Measurements from ENCODE around the gene CORO7.

Gene CORO7

DNA sequence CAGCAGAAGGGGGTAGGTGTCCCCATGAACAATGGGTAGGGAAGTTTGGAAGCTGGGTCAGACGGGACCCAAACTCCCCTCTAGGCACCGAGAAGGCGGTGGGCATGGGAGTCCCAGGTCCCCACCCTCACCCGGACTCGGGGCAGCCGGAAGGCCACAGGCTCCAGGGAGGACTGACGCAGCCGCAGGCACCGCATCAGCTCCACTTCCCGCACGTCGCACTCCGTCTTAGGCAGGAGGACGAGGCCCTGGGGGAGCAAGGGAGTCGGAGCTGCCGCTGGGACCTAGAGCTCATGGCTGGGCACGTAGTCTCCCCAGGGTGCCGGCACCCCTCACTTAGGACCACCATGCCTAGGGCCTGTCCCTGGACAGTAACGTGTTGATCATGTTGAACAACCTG lies 58.2 kb downstream of the CORO7 start:
- WGBS = 96% methylated on average over 19 of the region's 19 CpGs
- Histone ChIP-seq H3K27me3 (ENCODE audit: insufficient read depth, low read length) (no peaks in the 10 kb centered on the region), H3K9ac (ENCODE audit: low read depth, low read length) (no peak overlapping the region), H3K27ac (ENCODE audit: low read depth, low read length) (no peak overlapping the region), H3K4me1 (ENCODE audit: insufficient read depth, low read length) (no peaks in the 10 kb centered on the region), H3K36me3 (ENCODE audit: insufficient read depth, low read length) (0 out of 2 replicates have a peak, but pooled peaks cover 3% of the 10 kb centered on the region), H3K4me3 (ENCODE audit: low read length) (no peak overlapping the region), H3K9me3 (ENCODE audit: insufficient read depth, low read depth, low read length) (no peaks in the 10 kb centered on the region)

DNA sequence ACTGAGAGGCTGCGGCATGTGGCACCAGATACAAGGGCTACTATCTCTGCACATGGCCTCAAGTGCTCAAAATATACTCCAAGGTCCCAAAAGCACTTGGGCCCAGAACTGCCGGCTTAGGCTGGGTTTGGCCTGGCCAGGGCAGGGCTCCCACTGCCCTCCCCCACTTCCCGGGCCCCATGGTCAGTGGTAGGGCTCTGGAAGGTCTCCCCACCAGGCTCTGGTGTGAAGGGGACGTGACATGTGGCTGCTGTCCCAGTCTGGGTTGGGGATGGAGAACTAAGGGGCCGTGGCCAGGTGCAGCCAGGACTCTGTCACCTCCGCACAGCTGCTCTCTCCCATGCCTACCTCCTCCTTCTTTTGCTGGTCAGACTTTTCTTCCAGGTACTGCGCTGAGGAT lies 59.6 kb downstream of the CORO7 start:
- Histone ChIP-seq H3K9me3 (ENCODE audit: insufficient read depth, low read depth, low read length) (no peaks in the 10 kb centered on the region), H3K36me3 (ENCODE audit: insufficient read depth, low read length) (0 out of 2 replicates have a peak, but pooled peaks cover 2% of the 10 kb centered on the region), H3K4me3 (ENCODE audit: low read length) (no peak overlapping the region), H3K27ac (ENCODE audit: low read depth, low read length) (no peak overlapping the region), H3K4me1 (ENCODE audit: insufficient read depth, low read length) (no peaks in the 10 kb centered on the region), H3K9ac (ENCODE audit: low read depth, low read length) (no peak overlapping the region), H3K27me3 (ENCODE audit: insufficient read depth, low read length) (no peaks in the 10 kb centered on the region)
- WGBS = 87% methylated on average over 7 of the region's 7 CpGs

DNA sequence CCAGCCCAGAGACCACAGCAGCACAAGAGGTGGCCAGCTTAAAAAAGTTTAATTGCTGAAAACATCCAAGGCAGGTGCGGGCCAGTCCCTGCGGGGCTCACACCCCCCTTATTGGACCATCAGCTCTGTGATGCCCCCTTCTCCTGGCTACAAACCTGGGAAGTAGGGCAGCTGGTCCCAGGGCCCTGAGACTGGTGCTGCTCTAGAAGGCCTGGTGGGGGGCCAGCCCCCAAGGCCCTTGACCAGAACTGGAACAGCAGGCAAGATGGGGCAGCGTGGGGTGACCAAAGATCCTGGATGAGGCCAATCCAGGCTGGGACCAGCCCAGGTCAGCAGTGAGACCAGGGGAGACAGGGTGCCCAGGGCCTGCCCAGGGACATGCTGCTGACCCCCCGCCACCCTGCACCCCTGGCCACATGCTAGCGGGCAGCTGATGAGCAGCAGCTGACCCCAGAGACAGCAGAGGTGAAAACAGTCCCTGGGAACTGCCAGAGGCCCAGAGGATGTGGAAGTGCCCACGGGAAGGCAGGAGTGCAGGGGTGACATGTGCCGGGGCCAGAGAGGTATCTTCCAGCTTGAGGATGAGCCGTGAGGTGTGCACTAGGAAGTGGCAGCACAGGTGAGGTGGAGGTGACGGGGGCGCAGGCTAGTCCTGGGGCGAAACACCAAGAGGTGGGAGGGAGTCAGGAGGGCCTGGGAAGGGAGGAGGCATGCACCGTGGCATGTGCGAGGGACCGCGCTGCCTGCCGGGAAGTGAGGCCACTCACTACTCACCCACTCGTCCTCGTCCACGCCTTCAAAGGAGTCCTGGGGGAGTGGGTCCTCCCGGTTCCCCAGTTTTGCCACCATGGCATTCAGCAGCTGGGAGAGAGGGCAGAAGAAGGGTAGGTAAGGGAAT lies 61.6 kb downstream of the CORO7 start:
- peaks cover 4% of the 10 kb centered on the region; the same call in 1 of the 2 replicates for H3K4me1 ChIP-seq (ENCODE audit: insufficient read depth, low read length)
- H3K4me3 ChIP-seq (ENCODE audit: low read length) = no peak overlapping the region
- no peak overlapping the region for H3K9ac ChIP-seq (ENCODE audit: low read depth, low read length)
- H3K27ac ChIP-seq (ENCODE audit: low read depth, low read length) = no peak overlapping the region
- no peaks in the 10 kb centered on the region for H3K9me3 ChIP-seq (ENCODE audit: insufficient read depth, low read depth, low read length)
- no peaks in the 10 kb centered on the region for H3K27me3 ChIP-seq (ENCODE audit: insufficient read depth, low read length)
- 93% methylated on average over 19 of the region's 20 CpGs for WGBS
- H3K36me3 ChIP-seq (ENCODE audit: insufficient read depth, low read length) = no peaks in the 10 kb centered on the region

DNA sequence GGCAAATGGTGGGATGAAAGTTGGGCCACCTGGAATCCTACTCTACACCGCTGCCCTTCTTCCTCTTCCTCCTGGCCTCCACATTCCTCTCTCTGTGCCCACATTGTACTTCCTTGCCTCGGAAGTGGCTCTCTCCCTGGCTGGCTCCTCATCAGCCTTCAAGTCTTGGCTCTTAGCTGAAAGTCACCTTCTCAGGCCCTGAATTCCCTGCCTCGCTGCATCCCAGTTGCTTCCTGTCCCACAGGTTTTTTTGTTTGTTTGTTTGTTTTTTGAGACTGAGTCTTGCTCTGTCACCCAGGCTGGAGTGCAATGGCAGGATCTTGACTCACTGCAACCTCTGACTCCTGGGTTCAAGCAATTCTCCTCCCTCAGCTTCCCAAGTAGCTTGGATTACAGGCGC lies 62.7 kb downstream of the CORO7 start:
- H3K9me3 ChIP-seq (ENCODE audit: insufficient read depth, low read depth, low read length) = no peaks in the 10 kb centered on the region
- H3K4me1 ChIP-seq (ENCODE audit: insufficient read depth, low read length) = peaks cover 4% of the 10 kb centered on the region; the same call in 1 of the 2 replicates
- no peak overlapping the region for H3K4me3 ChIP-seq (ENCODE audit: low read length)
- no peaks in the 10 kb centered on the region for H3K27me3 ChIP-seq (ENCODE audit: insufficient read depth, low read length)
- H3K36me3 ChIP-seq (ENCODE audit: insufficient read depth, low read length) = peaks cover 2% of the 10 kb centered on the region; the same call in 1 of the 2 replicates
- whole genome bisulfite sequencing = 96% methylated on average over 4 of the region's 4 CpGs
- H3K27ac ChIP-seq (ENCODE audit: low read depth, low read length) = no peak overlapping the region
- H3K9ac ChIP-seq (ENCODE audit: low read depth, low read length) = no peak overlapping the region

DNA sequence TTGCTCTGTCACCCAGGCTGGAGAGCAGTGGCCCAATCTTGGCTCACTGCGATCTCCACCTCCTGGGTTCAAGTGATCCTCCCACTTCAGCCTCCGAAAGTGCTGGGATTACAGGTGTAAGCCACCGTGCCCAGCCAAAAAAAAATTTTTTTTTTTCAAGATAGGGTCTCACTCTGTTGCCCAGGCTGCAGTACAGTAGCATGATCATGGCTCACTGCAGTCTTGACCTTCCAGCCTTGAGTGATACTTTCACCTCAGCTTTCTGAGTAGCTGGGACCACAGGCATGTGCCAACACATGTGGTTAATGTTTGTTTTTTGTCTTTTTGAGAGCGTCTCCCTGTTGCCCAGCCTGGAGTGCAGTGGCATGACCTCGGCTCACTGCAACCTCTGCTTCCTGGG lies 63.6 kb downstream of the CORO7 start:
- H3K27ac ChIP-seq (ENCODE audit: low read depth, low read length) = no peak overlapping the region
- no peaks in the 10 kb centered on the region for H3K9me3 ChIP-seq (ENCODE audit: insufficient read depth, low read depth, low read length)
- H3K36me3 ChIP-seq (ENCODE audit: insufficient read depth, low read length) = peaks cover 8% of the 10 kb centered on the region; the same call in 1 of the 2 replicates
- peaks cover 4% of the 10 kb centered on the region; the same call in 1 of the 2 replicates for H3K4me1 ChIP-seq (ENCODE audit: insufficient read depth, low read length)
- no peaks in the 10 kb centered on the region for H3K27me3 ChIP-seq (ENCODE audit: insufficient read depth, low read length)
- H3K4me3 ChIP-seq (ENCODE audit: low read length) = no peak overlapping the region
- WGBS = 94% methylated on average over 5 of the region's 5 CpGs
- H3K9ac ChIP-seq (ENCODE audit: low read depth, low read length) = no peak overlapping the region

DNA sequence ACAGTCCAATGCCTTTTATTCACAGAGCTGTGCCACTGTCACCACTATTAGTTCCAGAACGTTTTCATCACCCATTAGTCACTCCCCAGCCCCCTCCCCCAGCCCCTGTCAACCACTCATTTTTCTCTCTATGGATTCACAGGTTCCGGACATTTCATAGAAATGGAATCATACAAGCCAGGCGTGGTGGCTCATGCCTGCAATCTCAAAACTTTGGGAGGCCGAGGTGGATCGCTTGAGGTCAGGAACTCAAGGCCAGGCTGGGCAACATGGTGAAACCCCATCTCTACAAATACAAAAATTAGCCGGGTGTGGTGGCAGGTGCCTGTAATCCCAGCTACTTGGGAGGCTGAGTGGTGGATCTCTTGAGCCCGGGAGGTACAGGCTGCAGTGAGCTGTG lies 64.5 kb downstream of the CORO7 start:
- no peak overlapping the region for H3K27ac ChIP-seq (ENCODE audit: low read depth, low read length)
- peaks cover 15% of the 10 kb centered on the region; the same call in 1 of the 2 replicates for H3K36me3 ChIP-seq (ENCODE audit: insufficient read depth, low read length)
- peaks cover 4% of the 10 kb centered on the region; the same call in 1 of the 2 replicates for H3K4me1 ChIP-seq (ENCODE audit: insufficient read depth, low read length)
- no peak overlapping the region for H3K9ac ChIP-seq (ENCODE audit: low read depth, low read length)
- H3K4me3 ChIP-seq (ENCODE audit: low read length) = no peak overlapping the region
- H3K27me3 ChIP-seq (ENCODE audit: insufficient read depth, low read length) = no peaks in the 10 kb centered on the region
- 86% methylated on average over 7 of the region's 7 CpGs for WGBS
- no peaks in the 10 kb centered on the region for H3K9me3 ChIP-seq (ENCODE audit: insufficient read depth, low read depth, low read length)

DNA sequence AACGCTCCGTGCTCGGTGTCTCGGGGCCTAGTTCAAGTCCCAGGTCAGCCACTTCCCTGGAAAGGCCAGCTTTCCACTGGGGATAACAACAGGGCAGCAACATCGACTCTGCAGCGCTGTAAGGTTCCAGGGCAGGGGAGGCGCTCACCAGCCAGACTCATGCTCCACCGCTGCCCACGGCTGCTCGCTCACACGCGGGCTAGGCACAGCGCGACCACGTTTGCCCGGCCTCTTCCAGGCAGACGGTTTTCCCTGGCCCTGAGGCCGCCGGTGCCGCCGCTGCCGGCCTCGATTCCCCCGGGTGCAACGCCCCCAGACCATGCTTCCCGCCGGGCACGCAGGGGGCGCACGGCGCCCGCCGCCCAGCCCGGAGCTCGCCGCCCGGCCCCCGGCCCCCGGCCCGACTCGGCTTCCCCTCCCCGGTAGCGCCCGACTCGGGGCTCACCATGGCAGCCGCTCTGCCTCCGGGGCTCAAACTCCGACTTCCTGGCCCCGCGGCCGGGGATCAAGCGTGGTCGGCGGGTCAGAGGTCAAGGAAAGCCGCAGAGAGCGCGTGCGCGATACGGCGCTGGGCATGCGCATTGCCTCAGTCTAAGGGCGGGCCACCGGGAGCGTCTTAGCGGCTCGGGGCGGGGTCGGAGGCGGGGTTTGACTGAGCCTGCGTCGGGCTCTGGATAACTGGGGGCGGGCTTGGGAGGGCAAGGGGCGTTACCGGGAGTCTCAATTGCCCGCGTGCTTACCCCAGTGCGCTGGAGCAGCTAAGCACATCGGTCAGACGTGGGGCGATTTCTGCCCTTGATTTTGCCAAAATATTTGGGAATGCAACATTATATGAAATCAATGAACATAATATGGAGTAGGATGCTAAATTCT lies 65.4 kb downstream of the CORO7 start, which contains the start of gene PAM16:
TSS of gene PAM16 (minus strand) at position 535 of the 873 bp plus-strand sequence. CDS start at position 448, 87 bp downstream.
- Histone ChIP-seq H3K9ac (ENCODE audit: low read depth, low read length) (peak within 1 kb of the TSS; percentile 88), H3K27ac (ENCODE audit: low read depth, low read length) (peak within 1 kb of the TSS; percentile 84; the same call in 1 of the 2 replicates), H3K4me3 (ENCODE audit: low read length) (peak within 1 kb of the TSS; percentile 95), H3K27me3 (ENCODE audit: insufficient read depth, low read length) (no peaks in the 10 kb centered on the region), H3K36me3 (ENCODE audit: insufficient read depth, low read length) (peaks cover 18% of the 10 kb centered on the region; the same call in 1 of the 2 replicates), H3K9me3 (ENCODE audit: insufficient read depth, low read depth, low read length) (no peaks in the 10 kb centered on the region), H3K4me1 (ENCODE audit: insufficient read depth, low read length) (peaks cover 4% of the 10 kb centered on the region; the same call in 1 of the 2 replicates)
- under 1% methylated on average over 81 of the region's 81 CpGs for WGBS

DNA sequence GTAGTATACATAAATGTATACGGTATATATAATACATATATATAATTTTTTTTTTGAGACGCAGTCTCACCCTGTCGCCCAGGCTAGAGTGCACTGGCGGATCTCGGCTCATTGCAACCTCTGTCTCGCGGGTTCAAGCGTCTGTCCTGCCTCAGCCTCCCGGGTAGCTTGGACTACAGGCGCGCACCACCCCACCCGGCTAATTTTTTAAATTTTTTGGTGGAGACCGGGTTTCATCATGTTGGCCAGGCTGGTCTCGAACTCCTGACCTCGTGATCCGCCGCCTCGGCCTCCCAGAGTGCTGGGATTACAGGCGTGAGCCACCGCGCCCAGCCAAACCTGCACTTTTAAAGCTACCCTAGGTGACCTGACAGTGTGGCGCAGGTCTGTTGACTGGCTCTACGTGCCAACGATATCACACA lies 66.0 kb downstream of the CORO7 start:
- peaks cover 4% of the 10 kb centered on the region; the same call in 1 of the 2 replicates for H3K4me1 ChIP-seq (ENCODE audit: insufficient read depth, low read length)

DNA sequence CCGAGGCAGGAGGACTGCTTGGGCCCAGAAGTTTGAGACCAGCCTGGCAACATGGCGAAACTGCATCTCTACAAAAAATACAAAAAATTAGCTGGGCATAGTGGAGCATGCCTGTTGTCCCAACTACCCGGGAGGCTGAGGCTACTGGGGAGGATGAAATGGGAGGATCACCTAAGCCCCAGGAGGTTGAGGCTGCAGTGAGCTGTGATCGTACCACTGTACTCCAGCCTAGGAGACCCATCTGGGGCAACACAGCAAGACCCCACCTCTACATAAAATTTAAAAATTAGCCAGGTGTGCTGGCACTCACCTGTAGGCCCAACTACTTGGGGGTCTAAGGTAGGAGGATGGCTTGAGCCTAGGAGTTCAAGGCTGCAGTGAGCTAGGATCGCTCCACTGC lies 67.1 kb downstream of the CORO7 start:
- H3K4me3 ChIP-seq (ENCODE audit: low read length) = 0 out of 2 replicates have a peak overlapping the region, but pooled peaks have one; percentile 95

More for the DNA sequence above, 66.0 kb downstream of the CORO7 start:
- H3K27me3 ChIP-seq (ENCODE audit: insufficient read depth, low read length) = no peaks in the 10 kb centered on the region
- H3K9ac ChIP-seq (ENCODE audit: low read depth, low read length) = peak overlapping the region; percentile 88
- peak overlapping the region; percentile 84; the same call in 1 of the 2 replicates for H3K27ac ChIP-seq (ENCODE audit: low read depth, low read length)
- peaks cover 25% of the 10 kb centered on the region for H3K36me3 ChIP-seq (ENCODE audit: insufficient read depth, low read length)
- peak overlapping the region; percentile 95 for H3K4me3 ChIP-seq (ENCODE audit: low read length)
- H3K9me3 ChIP-seq (ENCODE audit: insufficient read depth, low read depth, low read length) = no peaks in the 10 kb centered on the region
- WGBS = 32% methylated on average over 23 of the region's 24 CpGs

DNA sequence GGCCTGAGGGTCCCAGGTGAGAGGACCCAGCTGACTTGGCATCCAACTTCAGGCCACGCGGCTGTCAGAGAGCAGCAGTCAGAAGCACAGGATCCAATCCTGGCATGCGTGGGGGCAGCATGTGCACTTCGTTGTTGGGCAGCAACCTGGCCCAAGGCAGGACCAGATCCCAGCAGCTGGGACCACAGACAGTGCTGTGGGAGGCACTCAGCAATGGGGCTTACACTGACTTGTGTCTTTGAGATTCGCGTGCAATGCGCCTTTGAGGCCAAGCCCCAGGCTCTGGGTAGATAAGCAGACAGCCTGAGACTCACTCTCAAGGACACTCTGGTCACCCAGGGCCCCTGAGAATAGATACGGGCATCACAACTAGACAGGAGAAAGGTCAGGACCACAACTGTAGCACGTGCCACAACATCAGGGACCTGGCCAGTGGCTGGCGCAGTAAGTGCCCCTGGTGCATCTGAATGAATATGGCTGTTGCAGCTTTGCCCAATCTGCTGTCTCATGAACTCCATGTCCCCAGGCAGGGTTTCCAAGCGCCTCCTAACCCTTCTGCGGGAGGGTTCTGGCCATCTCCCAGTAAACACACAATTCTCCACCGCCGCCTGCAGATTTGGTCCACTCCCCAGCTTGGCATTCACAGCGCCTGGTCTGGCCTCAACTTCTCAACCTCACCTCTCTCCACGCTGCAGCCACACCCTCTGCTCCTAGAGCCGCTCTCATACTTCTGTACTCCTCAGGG lies 68.5 kb downstream of the CORO7 start:
- Histone ChIP-seq H3K27me3 (ENCODE audit: insufficient read depth, low read length) (no peaks in the 10 kb centered on the region), H3K9ac (ENCODE audit: low read depth, low read length) (peak overlapping the region; percentile 13; the same call in 1 of the 2 replicates), H3K36me3 (ENCODE audit: insufficient read depth, low read length) (peaks cover 36% of the 10 kb centered on the region), H3K9me3 (ENCODE audit: insufficient read depth, low read depth, low read length) (no peaks in the 10 kb centered on the region), H3K27ac (ENCODE audit: low read depth, low read length) (no peak overlapping the region), H3K4me1 (ENCODE audit: insufficient read depth, low read length) (peaks cover 4% of the 10 kb centered on the region; the same call in 1 of the 2 replicates), H3K4me3 (ENCODE audit: low read length) (no peak overlapping the region)
- 95% methylated on average over 17 of the region's 17 CpGs for WGBS

More for the DNA sequence above, 67.1 kb downstream of the CORO7 start:
- H3K36me3 ChIP-seq (ENCODE audit: insufficient read depth, low read length) = peaks cover 31% of the 10 kb centered on the region
- no peaks in the 10 kb centered on the region for H3K9me3 ChIP-seq (ENCODE audit: insufficient read depth, low read depth, low read length)
- WGBS = 99% methylated on average over 5 of the region's 5 CpGs
- no peak overlapping the region for H3K9ac ChIP-seq (ENCODE audit: low read depth, low read length)
- peaks cover 4% of the 10 kb centered on the region; the same call in 1 of the 2 replicates for H3K4me1 ChIP-seq (ENCODE audit: insufficient read depth, low read length)
- no peak overlapping the region for H3K27ac ChIP-seq (ENCODE audit: low read depth, low read length)
- no peaks in the 10 kb centered on the region for H3K27me3 ChIP-seq (ENCODE audit: insufficient read depth, low read length)
